ENCODE measurements around the gene PIK3CD.

The PIK3CD gene

DNA sequence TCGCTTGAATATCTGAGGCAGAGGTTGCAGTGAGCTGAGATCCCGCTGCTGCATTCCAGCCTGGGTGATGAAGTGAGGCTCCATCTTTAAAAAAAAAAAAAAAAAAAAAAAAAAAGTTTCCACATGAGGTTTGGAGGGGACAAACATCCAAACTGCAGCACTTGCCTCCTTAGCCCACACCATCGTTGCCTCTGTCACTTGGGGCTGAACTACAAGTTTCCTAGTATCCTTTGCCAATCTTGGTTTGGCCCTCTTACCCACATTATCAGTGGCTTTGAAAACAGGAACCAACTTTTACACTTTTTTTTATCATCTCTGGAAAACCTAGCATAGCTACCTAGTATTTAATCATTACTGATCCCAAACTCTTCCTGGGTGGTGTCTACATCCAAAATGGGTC is 113.0 kb downstream of the PIK3CD start:
- H3K36me3 ChIP-seq (replicated peaks) = peaks cover 3% of the 10 kb centered on the region
- DNase-seq (ENCODE audit: low spot score in 2 of 2) = no peak
- peaks cover 8% of the 10 kb centered on the region for H3K4me1 ChIP-seq
- no peaks in the 10 kb centered on the region for H3K27me3 ChIP-seq (ENCODE audit: low read depth)
- H3K9me3 ChIP-seq = no peaks in the 10 kb centered on the region
- in situ Hi-C loops (cut with MboI; ENCODE audit: low sequenced_read_pairs) = no loop called here
- H3K4me3 ChIP-seq = no peak overlapping the region

DNA sequence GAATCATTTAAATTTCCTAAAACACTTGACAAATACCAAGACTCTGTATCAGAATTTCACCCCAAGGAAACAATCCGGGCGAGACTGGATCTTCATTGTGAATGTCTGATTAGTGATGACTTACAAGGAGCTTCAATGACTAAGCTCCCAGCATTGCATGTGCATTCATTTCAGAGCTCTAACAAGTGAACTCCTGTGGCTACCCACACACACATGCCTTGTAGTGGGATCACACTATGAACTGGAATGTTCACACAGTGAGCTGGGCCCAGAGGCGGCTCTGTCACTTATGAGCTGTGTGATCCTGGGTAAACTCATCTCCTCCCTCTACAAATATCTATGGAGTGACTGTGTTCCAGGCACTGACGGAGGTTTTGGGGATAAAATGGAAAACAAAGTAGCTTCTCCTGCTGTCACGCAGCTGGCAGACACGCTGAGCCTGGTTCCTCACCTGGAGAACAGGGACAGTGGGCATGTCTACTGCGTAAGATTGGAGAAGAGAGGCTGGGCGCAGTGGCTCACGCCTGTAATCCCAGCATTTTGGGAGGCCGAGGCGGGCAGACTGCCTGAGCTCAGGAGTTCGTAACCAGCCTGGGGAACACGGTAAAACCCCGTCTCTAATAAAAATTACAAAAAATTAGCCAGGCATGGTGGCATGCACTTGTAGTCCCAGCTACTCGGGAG is 115.4 kb downstream of the PIK3CD start:
- in situ Hi-C loops (cut with MboI; ENCODE audit: low sequenced_read_pairs) = no loop called here
- peaks cover 8% of the 10 kb centered on the region; the same call in 1 of the 2 replicates for H3K4me1 ChIP-seq
- DNase-seq (ENCODE audit: low spot score in 2 of 2) = no peak

DNA sequence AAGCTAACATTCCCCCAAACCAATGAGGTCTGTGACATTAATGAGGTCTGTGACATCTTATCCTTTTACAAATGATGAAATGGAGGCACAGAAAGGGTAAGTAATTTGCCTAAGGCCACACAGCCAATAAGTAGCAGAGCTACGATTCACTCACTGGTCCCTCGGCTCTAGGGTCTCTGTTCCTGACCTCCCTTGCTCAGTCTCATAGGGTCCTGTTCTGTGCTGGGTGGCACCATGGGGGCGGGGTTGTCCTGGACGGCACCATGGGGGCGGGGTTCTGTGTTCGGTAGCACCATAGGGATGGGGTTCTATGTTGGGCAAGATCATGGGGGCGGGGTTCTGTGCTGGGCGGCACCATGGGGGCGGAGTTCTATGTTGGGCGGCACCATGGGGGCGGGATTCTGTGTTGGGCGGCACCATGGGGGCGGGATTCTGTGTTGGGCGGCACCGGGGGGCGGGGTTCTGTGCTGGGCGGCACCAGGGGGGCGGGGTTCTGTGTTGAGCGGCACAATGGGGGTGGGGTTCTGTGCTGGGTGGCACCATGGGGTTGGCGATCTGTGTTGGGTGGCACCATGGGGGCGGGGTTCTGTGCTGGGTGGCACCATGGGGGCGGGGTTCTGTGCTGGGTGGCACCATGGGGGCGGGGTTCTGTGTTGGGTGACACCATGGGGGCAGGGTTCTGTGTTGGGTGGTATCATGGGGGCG is 116.6 kb downstream of the PIK3CD start:
- no peak overlapping the region for H3K4me3 ChIP-seq
- in situ Hi-C loops (cut with MboI; ENCODE audit: low sequenced_read_pairs) = no loop called here
- peaks cover 13% of the 10 kb centered on the region for H3K36me3 ChIP-seq (replicated peaks)
- no peaks in the 10 kb centered on the region for H3K9me3 ChIP-seq
- H3K27me3 ChIP-seq (ENCODE audit: low read depth) = no peaks in the 10 kb centered on the region
- H3K4me1 ChIP-seq = peaks cover 8% of the 10 kb centered on the region; the same call in 1 of the 2 replicates
- DNase-seq (ENCODE audit: low spot score in 2 of 2) = peak in 1 of 2 experiments; percentile 57

More for the DNA sequence above, 115.4 kb downstream of the PIK3CD start:
- no peaks in the 10 kb centered on the region for H3K9me3 ChIP-seq
- no peak overlapping the region for H3K4me3 ChIP-seq
- H3K27me3 ChIP-seq (ENCODE audit: low read depth) = no peaks in the 10 kb centered on the region
- H3K36me3 ChIP-seq (replicated peaks) = peaks cover 5% of the 10 kb centered on the region

DNA sequence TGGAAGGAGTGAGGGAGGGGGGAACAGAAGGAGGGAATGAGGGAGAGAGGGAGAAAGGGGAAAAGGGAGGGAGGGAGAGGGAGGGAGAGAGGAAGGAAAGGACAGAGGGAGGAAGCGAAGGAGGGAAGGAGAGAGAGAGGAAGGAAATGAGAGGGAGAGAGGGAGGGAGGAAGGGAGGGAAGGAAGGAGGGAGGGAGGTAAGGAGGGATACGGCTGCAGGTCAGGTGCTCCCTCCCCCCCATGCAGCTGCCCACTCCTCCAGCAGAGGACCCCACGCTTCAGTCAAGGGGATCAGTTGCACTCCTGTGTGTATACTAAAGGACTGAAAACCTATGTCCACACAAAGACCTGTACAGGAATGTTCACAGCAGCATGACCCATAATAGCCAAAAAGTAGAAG is 117.5 kb downstream of the PIK3CD start:
- H3K4me3 ChIP-seq = no peak overlapping the region
- peaks cover 8% of the 10 kb centered on the region; the same call in 1 of the 2 replicates for H3K4me1 ChIP-seq
- no peaks in the 10 kb centered on the region for H3K27me3 ChIP-seq (ENCODE audit: low read depth)
- in situ Hi-C loops (cut with MboI; ENCODE audit: low sequenced_read_pairs) = no loop called here
- no peak for DNase-seq (ENCODE audit: low spot score in 2 of 2)
- H3K36me3 ChIP-seq (replicated peaks) = peaks cover 12% of the 10 kb centered on the region
- no peaks in the 10 kb centered on the region for H3K9me3 ChIP-seq

DNA sequence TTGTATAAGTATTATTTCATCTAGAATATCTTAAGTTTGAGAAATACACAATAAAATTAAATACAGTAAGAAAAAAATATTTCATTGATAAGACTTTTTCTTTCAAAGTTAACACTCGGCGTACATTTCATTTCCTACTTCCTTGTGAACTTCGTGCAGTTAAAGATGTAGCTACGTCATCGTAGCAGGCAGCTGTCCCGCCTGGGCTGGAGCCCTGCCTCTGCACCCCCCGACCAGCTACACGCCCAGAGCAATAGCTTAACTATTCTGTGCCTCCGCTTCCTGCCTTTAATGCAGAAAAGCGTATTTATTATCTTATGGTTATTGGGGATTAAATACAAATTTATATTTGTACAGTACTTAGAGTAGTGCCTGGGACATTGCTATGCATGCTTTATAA is 118.8 kb downstream of the PIK3CD start:
- no peaks in the 10 kb centered on the region for H3K9me3 ChIP-seq
- in situ Hi-C loops (cut with MboI; ENCODE audit: low sequenced_read_pairs) = no loop called here
- peaks cover 12% of the 10 kb centered on the region for H3K4me1 ChIP-seq
- no peaks in the 10 kb centered on the region for H3K27me3 ChIP-seq (ENCODE audit: low read depth)
- no peak for DNase-seq (ENCODE audit: low spot score in 2 of 2)
- peaks cover 12% of the 10 kb centered on the region for H3K36me3 ChIP-seq (replicated peaks)
- no peak overlapping the region for H3K4me3 ChIP-seq

DNA sequence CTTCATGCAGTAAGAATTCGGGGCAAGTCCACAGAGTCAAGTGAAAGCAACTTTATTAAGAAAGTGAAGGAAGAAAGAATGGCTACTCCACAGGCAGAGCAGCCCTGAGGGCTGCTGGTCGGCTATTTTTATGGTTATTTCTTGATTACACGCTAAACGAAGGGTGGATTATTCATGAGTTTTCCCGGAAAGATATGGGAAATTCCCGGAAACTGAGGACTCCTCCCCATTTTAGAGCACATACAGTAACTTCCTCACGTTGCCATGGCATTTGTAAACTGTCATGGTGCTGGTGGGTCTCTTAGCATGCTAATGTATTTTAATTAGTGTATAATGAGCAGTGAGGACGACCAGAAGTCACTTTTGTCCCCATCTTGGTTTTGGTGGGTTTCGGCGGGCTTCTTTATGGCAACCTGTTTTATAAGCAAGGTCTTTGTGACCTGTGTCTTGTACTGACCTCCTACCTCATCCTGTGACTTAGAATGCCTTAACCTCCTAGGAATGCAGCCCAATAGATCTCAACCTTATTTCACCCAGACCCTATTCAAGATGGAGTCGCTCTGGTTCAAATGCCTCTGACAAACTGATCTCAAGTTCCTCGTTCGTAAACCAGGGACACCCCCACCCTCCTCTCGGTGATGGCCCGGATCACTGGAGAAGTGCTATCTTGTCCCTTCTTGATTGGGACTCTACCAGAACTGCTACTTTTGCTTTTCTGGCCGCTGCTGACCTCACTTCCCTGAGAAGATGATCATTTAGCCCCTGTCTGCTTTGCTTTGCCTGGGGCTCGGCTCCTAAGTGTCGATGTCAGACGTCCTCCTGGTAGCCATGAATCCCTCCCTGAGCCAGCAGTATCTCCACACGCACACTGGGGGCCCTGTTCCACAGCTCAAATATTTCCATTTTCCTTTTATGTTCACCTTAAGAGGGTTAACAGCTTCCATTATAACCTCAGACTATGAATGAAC is 123.5 kb downstream of the PIK3CD start:
- in situ Hi-C loops (cut with MboI; ENCODE audit: low sequenced_read_pairs) = no loop called here
- DNase-seq (ENCODE audit: low spot score in 2 of 2) = no peak
- H3K4me3 ChIP-seq = no peak overlapping the region
- H3K36me3 ChIP-seq (replicated peaks) = peaks cover 12% of the 10 kb centered on the region
- no peaks in the 10 kb centered on the region for H3K27me3 ChIP-seq (ENCODE audit: low read depth)
- H3K4me1 ChIP-seq = peaks cover 3% of the 10 kb centered on the region
- no peaks in the 10 kb centered on the region for H3K9me3 ChIP-seq

DNA sequence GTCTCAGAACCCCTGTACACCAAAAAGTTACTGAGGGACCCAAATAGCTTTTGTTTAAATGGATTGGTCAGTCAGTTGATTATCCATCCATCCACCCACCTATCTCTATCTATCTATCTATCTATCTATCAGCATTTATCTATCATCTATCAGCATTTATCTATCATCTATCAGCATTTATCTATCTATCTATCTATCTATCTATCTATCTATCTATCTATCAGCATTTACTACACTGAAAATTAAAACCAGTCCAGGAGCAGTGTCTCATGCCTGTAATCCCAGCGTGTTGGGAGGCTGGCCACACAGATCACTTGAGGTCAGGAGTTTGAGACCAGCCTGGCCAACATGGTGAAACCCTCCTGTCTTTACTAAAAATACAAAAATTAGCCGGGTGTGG is 125.2 kb downstream of the PIK3CD start:
- in situ Hi-C loops (cut with MboI; ENCODE audit: low sequenced_read_pairs) = no loop called here

More for the DNA sequence above, 125.2 kb downstream of the PIK3CD start:
- Histone ChIP-seq H3K4me3 (no peak overlapping the region), H3K27me3 (ENCODE audit: low read depth) (no peaks in the 10 kb centered on the region), H3K9me3 (no peaks in the 10 kb centered on the region), H3K36me3 (replicated peaks) (peaks cover 9% of the 10 kb centered on the region), H3K4me1 (peaks cover 3% of the 10 kb centered on the region)
- DNase-seq (ENCODE audit: low spot score in 2 of 2) = no peak

All from HAP-1 (cell line).